T-helper 17 cell (primary cell): Measurements from ENCODE around the gene PHKG1. TPM values are rescaled to one million over a fixed set of nuclear protein-coding genes. Genes with fewer than 3 reads are reported as not detected.
"Not testable (repeated sequence)": the region's sequence is repeated elsewhere in the genome, so short reads cannot be mapped to it uniquely, and the experiment has no call there.

Experiments used
- ATAC-seq: fragments of 150-1000 bp; cut with Tn5 transposase; 2 replicates; pipeline ENCODE4 v1.10.0; 2021; ENCODE audit warnings: mild to moderate bottlenecking, moderate library complexity
- DNase-seq, 3 donors: peaks; one replicate each; pipeline versions ENCODE4 v3.0.0 to v3.0.0-alpha.2; 2020 to 2021
- H3K9me3 ChIP-seq: one replicate; pipeline ENCODE4 v1.7.0; 2013; ENCODE audit warnings: low read length, mild to moderate bottlenecking; ENCODE audit not compliant: control insufficient read depth, poor library complexity, severe bottlenecking
- H3K27ac Mint-ChIP-seq: one replicate; pipeline ENCODE4 v1.8.0; 2022; ENCODE audit warnings: mild to moderate bottlenecking, moderate library complexity, mixed read lengths
- H3K27me3 Mint-ChIP-seq: one replicate; pipeline ENCODE4 v1.8.0; 2022; ENCODE audit warnings: mixed read lengths
- H3K36me3 Mint-ChIP-seq: one replicate; pipeline ENCODE4 v1.8.0; 2022; ENCODE audit warnings: low read depth, mixed read lengths
- H3K4me1 Mint-ChIP-seq: one replicate; pipeline ENCODE4 v1.8.0; 2022; ENCODE audit warnings: mild to moderate bottlenecking, mixed read lengths
- H3K4me3 Mint-ChIP-seq: one replicate; pipeline ENCODE4 v1.8.0; 2022; ENCODE audit warnings: mild to moderate bottlenecking, moderate library complexity, mixed read lengths
- total RNA-seq, 4 donors: library from RNA in 2 of 4; stranded (reverse) in 2 of 4; gene quantifications; one replicate each; pipeline ENCODE4 v1.2.3 and lab custom pipeline; 2022 to 2026

PHKG1 gene
- total RNA-seq, 2 donors from 2014 or later, result 6.2 to 10.1 TPM

DNA sequence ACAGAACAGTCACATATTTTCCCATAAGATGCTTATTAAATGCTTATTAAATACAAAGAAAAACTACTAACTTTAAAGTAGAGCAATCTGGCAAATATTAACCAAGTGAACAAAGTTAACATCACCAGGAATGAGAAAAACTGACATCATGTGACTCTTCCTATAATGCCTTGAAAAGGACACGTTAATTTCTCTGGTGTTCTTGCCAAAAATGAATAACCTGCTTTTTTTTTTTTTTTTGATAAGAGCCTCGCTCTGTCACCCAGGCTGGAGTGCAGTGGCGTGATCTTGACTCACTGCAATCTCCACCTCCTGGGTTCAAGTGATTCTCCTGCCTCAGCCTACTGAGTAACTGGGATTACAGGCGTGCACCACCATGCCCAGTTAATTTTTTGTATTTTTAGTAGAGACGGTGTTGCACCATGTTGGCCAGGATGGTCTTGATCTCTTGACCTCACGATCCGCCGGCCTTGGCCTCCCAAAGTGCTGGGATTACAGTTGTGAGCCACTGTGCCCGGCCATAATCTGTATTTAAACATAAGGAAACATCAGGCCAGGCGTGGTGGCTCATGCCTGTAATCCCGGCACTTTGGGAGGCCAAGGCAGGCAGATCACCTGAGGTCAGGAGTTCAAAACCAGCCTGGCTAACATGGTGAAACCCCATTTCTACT, 45.2 kb downstream of the PHKG1 start:
- not testable (repeated sequence) for ATAC-seq, H3K27ac Mint-ChIP-seq, DNase-seq, H3K36me3 Mint-ChIP-seq, H3K27me3 Mint-ChIP-seq, H3K9me3 ChIP-seq, H3K4me3 Mint-ChIP-seq
- H3K4me1 Mint-ChIP-seq, result peaks cover 13% of the 10 kb centered on the region

DNA sequence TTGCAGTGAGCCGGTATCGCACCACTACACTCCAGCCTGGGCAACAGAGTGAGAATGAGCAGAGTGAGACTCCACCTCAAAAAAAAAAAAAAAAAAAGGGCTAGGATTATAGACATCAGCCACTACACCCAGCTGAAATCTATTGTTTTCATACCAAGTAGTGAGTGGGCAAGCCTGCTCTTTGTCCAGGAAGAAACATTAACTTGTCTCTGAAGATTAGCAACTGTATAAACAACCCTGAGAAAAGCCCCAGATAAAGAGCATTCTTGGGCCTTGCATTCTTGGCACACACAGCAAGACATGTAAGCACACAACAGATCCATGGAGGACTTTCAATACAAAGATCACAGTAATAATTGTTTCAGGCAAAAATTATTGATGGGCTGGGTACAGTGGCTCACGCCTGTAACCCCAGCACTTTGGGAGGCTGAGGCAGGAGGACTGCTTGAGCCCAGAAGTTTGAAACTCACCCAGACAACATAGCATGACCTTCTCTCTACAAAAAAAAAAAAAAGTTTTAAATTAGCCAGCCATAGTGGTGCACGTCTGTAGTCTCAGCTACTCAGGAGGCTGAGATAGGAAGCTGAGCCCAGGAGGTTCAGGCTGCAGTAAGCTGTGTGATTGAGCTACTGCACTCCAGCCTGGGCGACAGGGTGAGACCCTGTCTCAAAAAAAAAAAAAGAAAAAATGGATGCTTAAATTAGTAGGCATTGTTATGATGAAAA, 45.9 kb downstream of the PHKG1 start:
- no peaks in the 10 kb centered on the region for H3K9me3 ChIP-seq
- H3K27ac Mint-ChIP-seq, result no peak overlapping the region
- no peaks in the 10 kb centered on the region for H3K36me3 Mint-ChIP-seq
- peaks cover 10% of the 10 kb centered on the region for H3K4me1 Mint-ChIP-seq
- H3K27me3 Mint-ChIP-seq, result no peaks in the 10 kb centered on the region
- DNase-seq (no peak), ATAC-seq (no peak)
- no peak overlapping the region for H3K4me3 Mint-ChIP-seq

DNA sequence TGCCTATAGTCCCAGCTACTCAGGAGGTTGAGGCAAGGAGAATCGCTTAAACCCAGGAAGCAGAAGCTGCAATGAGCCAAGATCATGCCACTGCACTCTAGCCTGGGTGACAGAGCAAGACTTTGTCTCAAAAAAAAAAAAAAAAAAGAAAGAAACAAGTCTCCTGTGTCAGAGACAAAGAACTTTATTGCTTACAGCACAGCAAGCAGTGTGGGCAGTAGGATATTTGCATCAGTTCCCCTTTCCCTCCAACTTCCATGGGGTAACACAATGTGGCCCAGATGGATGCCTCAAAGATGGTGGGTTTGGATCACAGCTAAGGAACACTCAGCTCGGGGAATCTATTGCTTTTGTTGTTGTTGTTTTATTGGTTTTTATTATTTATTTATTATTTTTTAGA, 47.0 kb downstream of the PHKG1 start:
- not testable (repeated sequence) for H3K4me3 Mint-ChIP-seq, H3K4me1 Mint-ChIP-seq, H3K36me3 Mint-ChIP-seq, ATAC-seq, DNase-seq, H3K27me3 Mint-ChIP-seq, H3K27ac Mint-ChIP-seq, H3K9me3 ChIP-seq

DNA sequence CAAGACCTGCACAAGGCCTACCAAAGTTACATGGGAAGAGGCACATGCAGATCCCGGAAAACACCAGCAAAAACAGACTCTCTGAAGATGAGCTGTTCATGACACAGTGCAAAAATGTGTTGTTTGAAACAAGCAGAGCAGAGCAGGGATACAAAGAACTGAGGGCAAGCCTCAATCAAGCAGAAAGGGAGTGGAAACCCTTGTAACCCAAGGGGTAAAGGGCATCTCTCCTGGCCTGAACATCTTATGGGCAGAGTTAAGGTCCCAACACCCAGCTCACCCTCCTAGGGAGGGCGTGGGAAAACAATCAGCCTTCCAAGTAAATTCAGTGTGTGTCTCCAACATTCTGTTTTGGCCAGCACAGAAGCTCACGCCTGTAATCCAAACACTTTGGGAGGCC, 52.0 kb downstream of the PHKG1 start:
- Mint-ChIP-seq H3K4me3 (no peak overlapping the region), H3K27ac (no peak overlapping the region)
- no peak for ATAC-seq

DNA sequence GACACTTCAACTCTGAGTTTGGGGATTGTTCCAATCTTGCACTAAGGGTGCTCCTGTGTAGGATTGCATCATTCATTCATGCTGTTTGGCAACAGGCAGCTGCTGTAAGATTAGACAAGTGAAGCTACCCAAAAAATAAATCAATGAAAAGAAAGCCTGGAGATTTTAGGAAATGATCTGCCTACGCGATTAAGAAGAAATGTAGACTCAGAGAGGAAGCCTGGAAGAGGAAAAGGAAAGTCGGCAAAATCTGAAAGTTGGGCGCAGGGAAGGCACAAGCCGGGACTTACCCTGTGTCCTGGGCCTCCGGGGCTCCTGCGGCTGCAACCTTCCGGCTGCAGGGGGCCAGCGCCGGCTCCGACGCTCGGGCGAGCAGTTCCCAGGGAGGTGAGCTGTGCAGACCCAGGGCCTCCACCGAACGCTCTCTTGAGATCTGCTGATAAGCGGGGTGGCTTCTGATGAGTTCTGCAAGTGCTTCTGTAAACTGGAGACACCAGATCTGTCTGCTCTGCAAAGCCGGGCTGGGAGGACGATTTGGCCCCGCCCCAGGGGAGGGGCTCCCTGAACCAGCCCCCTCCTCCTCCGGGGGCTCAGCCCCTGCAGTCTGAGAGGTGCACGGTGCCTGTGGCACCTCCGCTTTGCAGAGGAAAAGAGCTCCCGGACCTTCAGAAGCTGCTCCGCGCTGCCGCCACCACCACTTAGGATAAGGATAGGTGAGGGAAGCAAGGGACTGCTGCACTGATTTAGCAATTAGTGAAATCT, 58.9 kb downstream of the PHKG1 start:
- H3K36me3 Mint-ChIP-seq, result no peaks in the 10 kb centered on the region
- H3K27me3 Mint-ChIP-seq, result no peaks in the 10 kb centered on the region
- peak overlapping the region; percentile 93 for H3K4me3 Mint-ChIP-seq
- no peak overlapping the region for H3K27ac Mint-ChIP-seq
- H3K4me1 Mint-ChIP-seq, result peaks cover 9% of the 10 kb centered on the region
- peak; percentile 95 for ATAC-seq
- DNase-seq, result peak; percentile 53 to 67 (median 64)
- no peaks in the 10 kb centered on the region for H3K9me3 ChIP-seq

More for the DNA sequence above, 52.0 kb downstream of the PHKG1 start:
- no peak for DNase-seq
- Mint-ChIP-seq H3K4me1 (no peaks in the 10 kb centered on the region), H3K27me3 (no peaks in the 10 kb centered on the region), H3K36me3 (no peaks in the 10 kb centered on the region)
- no peaks in the 10 kb centered on the region for H3K9me3 ChIP-seq

DNA sequence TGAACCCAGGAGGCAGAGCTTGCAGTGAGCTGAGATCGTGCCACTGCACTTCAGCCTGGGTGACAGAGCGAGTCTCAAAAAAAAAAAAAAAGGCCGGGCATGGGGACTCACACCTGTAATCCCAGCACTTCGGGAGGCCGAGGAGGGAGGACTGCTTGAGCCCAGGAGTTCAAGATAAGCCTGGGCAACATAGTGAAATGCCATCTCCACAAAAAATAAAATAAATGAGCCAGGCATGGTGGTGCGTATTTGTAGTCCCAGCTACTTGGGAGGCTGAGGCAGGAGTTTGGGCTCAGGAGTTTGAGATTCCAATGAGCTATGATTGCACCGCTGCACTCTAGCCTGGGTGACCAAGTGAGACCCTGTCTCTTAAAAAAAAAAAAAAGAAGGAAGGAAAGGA, 60.2 kb downstream of the PHKG1 start:
- H3K27me3 Mint-ChIP-seq, H3K4me3 Mint-ChIP-seq, H3K27ac Mint-ChIP-seq, H3K9me3 ChIP-seq, H3K36me3 Mint-ChIP-seq, ATAC-seq, DNase-seq, H3K4me1 Mint-ChIP-seq: not testable (repeated sequence)

DNA sequence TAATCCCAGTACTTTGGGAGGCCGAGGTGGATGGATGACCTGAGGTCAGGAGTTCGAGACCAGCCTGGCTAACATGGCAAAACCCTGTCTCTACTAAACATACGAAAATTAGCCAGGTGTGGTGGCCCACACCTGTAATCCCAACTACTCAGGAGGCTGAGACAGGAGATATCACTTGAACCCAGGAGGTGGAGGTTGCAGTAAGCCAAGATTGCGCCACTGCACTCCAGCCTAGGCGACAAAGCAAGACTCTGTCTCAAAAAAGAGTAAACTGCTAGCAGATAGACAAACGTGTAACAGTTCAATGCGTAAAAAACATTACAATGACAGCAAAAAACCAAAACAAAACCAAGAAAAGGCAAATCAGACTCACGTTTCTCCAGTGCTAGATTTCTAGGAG, 61.2 kb downstream of the PHKG1 start:
- H3K27ac Mint-ChIP-seq, H3K36me3 Mint-ChIP-seq, H3K4me1 Mint-ChIP-seq, ATAC-seq, H3K27me3 Mint-ChIP-seq, H3K9me3 ChIP-seq, H3K4me3 Mint-ChIP-seq, DNase-seq: not testable (repeated sequence)

DNA sequence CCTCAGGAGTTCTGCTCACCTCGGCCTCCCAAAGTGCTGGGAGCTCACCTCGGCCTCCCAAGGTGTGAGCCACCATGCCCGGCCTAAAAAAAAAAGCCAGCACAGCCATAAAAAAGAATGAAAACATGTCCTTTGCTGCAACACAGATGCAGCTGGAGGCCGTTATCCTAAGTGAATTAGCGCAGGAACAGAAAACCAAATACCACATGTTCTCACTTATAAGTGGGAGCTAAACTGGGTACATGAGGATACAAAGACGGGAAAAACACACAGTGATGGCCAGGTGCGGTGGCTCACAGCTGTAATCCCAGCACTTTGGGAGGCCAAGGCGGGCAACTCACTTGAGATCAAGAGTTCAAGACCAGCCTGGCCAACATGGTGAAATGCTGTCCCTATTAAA, 62.4 kb downstream of the PHKG1 start:
- Mint-ChIP-seq H3K27ac (no peak overlapping the region), H3K4me1 (peaks cover 9% of the 10 kb centered on the region), H3K27me3 (no peaks in the 10 kb centered on the region), H3K4me3 (no peak overlapping the region), H3K36me3 (no peaks in the 10 kb centered on the region)
- no peaks in the 10 kb centered on the region for H3K9me3 ChIP-seq
- no peak for ATAC-seq
- no peak for DNase-seq

Other genes with a start within 250 kb of the PHKG1 start
- not detected for gene SEPTIN14, start 230.2 kb downstream of the PHKG1 start, total RNA-seq
- 1 to 10 TPM; 2.4 to 4.3 TPM for gene ZNF713, start 205.5 kb downstream of the PHKG1 start, total RNA-seq
- gene MRPS17, start 141.1 kb downstream of the PHKG1 start, total RNA-seq, result 1 to 10 TPM; 6.8 to 9.5 TPM
- gene NIPSNAP2, start 128.4 kb downstream of the PHKG1 start, total RNA-seq, result 10 to 100 TPM; 32.7 to 42.5 TPM
- 1 to 10 TPM; 1.4 to 2.4 TPM for gene PSPH, start 41.5 kb downstream of the PHKG1 start, total RNA-seq
- 10 to 100 TPM; 43.4 to 58.4 TPM for gene CCT6A, start 41.2 kb downstream of the PHKG1 start, total RNA-seq
- gene SUMF2, start 28.7 kb downstream of the PHKG1 start, total RNA-seq, result 100 to 1,000 TPM; 112 to 113 TPM
- 100 to 1,000 TPM; 205 to 216 TPM for gene CHCHD2, start 13.5 kb upstream of the PHKG1 start, total RNA-seq
- gene NUPR2, start 23.5 kb upstream of the PHKG1 start, total RNA-seq, result not detected